ENCODE measurements around the gene NCAM1.

NCAM1 gene

DNA sequence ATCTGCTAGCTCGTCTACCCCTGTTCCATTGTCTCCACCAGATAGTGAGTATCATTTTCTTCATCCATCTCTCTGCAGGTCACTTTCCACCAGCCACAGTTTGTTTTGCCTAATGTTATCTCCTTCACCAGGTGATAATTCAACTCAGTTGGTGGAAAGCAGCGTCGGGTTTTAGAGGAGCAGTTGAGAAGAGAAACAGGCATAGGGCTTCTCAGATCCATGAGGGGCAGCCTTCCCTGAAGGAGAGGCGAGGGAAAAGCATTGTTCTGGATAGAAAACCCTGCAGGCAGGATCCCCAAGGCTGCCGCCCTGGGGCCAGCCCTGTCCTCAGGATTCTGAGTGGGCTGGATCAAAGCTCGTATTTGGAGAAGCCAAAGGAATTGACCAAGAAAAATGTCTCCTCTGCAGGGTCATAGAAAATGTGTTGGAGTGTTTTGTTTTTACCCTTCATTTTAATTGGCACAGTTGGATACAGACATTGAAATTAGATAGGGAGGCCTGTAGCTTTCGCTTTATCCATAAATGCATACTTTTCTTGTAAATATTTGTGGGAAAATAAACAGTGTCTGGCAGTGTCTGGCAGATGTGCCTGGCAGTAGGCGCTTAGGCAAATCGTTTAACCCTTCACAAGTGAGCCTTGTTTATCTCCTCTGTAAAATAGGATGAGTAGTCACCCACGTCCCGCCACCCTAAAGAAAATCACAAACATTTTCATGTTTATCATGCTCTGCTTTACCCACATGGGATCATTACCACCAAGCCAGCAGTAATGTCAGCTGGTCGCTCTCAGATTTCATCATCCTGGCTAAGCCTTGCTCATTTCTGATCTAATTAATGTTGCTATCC is 279.8 kb downstream of the NCAM1 start:
- TF ChIP-seq CTCF (IDR thresholded peaks at IDR 0.05; ENCODE audit: low read depth, low read length, missing control alignments), result no peak
- DNase-seq (ENCODE audit: extremely low read depth, low read depth), result no peak
- no peak overlapping the region for H3K4me3 ChIP-seq (replicated peaks; ENCODE audit: low read depth, low read length)

DNA sequence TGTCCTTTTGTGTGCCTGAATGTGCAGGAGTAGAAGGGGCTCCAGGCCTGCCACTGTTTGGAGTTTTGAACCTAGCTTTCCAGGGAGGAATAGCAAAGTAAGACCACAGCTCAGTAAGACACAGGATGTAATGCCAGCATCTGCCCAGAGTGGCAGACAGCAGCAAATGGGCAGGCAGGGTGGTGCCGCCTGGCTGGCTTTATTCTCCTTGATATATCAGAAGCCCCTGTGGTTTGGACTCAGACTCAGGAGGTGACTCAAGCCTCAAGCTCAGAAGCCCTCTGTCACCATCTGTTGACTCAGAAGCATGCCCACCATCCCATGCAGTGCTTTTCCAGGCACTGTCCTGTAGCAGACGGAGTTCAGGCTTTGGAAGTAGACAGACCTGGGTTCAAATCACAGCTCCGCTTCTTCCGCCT is 280.4 kb downstream of the NCAM1 start:
- no peak for TF ChIP-seq CTCF (IDR thresholded peaks at IDR 0.05; ENCODE audit: low read depth, low read length, missing control alignments)
- DNase-seq (ENCODE audit: extremely low read depth, low read depth), result no peak
- no peak overlapping the region for H3K4me3 ChIP-seq (replicated peaks; ENCODE audit: low read depth, low read length)

GRCh38 chr11:113242060-113242459 is 280.8 kb downstream of the NCAM1 start:
- H3K4me3 ChIP-seq (replicated peaks; ENCODE audit: low read depth, low read length), result no peak overlapping the region
- no peak for DNase-seq (ENCODE audit: extremely low read depth, low read depth)
- no peak for TF ChIP-seq CTCF (IDR thresholded peaks at IDR 0.05; ENCODE audit: low read depth, low read length, missing control alignments)

DNA sequence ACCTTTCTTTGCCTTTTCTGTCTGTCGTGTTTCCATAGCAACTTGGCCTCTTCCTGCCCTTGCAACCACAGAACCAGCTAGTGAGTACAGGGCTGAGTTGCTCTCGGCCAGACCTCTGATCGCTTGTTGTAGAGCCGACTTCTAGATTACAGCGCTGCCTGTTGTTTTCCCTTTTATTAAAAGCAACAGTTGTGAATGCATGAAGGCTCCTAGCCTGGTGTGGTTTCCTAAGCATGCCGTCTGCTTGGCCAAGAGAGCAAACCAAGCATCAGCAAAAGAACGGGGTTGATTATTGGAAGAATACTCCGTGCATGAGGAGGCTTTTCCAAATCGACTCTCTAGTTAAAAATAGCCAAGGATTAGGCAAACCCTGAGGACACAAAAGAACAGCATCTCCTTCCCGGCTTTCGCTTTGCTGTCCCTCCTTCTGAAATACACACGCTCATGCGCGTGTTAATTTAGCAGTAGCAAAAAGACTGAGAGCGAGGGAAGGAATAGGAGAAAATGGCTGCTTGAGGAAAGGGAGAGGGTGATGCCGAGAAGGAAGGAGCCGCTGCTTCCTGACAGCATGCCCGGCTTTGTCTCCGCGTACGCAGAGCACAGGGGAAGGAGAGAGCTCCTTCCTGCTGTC is 281.7 kb downstream of the NCAM1 start:
- no peak for TF ChIP-seq CTCF (IDR thresholded peaks at IDR 0.05; ENCODE audit: low read depth, low read length, missing control alignments)
- no peak for DNase-seq (ENCODE audit: extremely low read depth, low read depth)
- H3K4me3 ChIP-seq (replicated peaks; ENCODE audit: low read depth, low read length), result peak overlapping the region; percentile 19

DNA sequence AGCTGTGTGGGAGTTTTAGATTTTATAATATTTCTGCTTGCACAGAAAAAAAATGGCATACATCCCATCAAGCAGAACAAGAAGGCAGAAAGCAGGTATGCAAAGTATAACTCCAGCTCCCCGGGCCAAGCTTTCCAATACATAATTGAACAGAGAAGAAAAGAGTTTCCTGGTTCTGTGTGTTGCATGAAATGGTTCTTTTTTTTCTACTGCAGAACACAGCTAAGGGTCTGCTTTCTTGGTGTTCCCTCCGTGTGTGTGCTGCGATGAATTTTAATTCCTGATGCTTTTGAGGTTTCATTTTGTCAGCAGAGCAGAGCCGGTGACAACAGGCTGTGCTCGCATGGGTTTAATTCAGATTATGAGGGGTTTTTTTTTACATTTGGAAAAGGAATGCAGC is 282.5 kb downstream of the NCAM1 start:
- DNase-seq (ENCODE audit: extremely low read depth, low read depth), result no peak
- no peak overlapping the region for H3K4me3 ChIP-seq (replicated peaks; ENCODE audit: low read depth, low read length)
- no peak for TF ChIP-seq CTCF (IDR thresholded peaks at IDR 0.05; ENCODE audit: low read depth, low read length, missing control alignments)

- no peak overlapping the region for H3K4me3 ChIP-seq (replicated peaks; ENCODE audit: low read depth, low read length)
- DNase-seq (ENCODE audit: extremely low read depth, low read depth), result no peak
- TF ChIP-seq CTCF (IDR thresholded peaks at IDR 0.05; ENCODE audit: low read depth, low read length, missing control alignments), result no peak
Observed at GRCh38 chr11:113245216-113245615, 284.0 kb downstream of the NCAM1 start.

Measured in HFF-Myc (cell line).